A549 treated with ZK216348 at 1 μM for 4 hours (cell line): Measurements from ENCODE around the gene PIAS2. TPM values are rescaled to one million over a fixed set of nuclear protein-coding genes. Genes with fewer than 3 reads are reported as not detected.

Experiments used
- total RNA-seq: library from RNA; stranded (reverse); fragments of 200-300 nt; extraction: Qiagen RNA extraction; gene quantifications from 5 replicates; pipeline ENCODE4 v1.2.3, GENCODE V29; 2022; ENCODE audit warnings: low read depth

Gene PIAS2, protein sequence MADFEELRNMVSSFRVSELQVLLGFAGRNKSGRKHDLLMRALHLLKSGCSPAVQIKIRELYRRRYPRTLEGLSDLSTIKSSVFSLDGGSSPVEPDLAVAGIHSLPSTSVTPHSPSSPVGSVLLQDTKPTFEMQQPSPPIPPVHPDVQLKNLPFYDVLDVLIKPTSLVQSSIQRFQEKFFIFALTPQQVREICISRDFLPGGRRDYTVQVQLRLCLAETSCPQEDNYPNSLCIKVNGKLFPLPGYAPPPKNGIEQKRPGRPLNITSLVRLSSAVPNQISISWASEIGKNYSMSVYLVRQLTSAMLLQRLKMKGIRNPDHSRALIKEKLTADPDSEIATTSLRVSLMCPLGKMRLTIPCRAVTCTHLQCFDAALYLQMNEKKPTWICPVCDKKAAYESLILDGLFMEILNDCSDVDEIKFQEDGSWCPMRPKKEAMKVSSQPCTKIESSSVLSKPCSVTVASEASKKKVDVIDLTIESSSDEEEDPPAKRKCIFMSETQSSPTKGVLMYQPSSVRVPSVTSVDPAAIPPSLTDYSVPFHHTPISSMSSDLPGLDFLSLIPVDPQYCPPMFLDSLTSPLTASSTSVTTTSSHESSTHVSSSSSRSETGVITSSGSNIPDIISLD
- total RNA-seq: 8.0 to 9.7 TPM (median 9.0 TPM) in 5 replicates

DNA sequence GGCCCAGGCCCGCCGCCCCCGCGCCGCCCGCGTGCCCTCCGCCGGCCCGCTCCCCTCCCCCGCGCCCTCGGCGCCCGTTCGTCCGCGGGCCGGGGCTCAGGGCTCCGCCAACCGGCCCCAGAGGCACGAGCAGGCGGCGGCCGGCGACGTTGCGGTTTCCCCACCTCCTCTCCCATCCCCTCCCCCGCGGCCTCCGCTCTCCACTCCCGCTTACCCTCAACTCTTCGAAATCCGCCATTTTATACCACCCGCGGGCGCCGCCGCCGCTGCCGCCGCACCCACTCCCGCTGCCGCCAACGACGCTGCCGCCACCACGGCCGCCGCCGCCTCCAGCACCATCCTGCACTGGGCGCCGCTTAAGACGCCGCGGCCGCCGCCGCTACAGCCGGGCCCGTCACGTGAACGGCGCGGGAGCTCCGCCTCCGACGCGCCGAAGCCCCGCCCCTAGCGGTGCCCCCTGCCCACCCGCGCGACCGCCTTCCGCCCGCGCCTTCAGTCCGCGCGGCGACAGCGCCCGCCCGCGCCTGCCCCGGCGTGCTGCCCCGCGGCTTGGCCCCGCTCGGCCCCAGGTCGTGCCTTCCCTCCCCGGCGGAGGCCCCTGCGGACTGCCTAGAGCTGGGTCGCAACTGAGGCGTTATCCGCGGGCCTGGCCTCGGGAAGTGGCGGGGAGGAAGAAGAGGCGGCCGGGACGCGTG, at the start of gene PIAS2, which contains the start of gene KATNAL2:
Gene PIAS2, minus strand, starts transcription at position 400 of the 695 bp plus-strand sequence. Its CDS starts 162 bp downstream, at position 238.
Gene KATNAL2, plus strand, starts transcription at position 495 of the 695 bp plus-strand sequence. CDS start 29,271 bp downstream, outside the sequence.

DNA sequence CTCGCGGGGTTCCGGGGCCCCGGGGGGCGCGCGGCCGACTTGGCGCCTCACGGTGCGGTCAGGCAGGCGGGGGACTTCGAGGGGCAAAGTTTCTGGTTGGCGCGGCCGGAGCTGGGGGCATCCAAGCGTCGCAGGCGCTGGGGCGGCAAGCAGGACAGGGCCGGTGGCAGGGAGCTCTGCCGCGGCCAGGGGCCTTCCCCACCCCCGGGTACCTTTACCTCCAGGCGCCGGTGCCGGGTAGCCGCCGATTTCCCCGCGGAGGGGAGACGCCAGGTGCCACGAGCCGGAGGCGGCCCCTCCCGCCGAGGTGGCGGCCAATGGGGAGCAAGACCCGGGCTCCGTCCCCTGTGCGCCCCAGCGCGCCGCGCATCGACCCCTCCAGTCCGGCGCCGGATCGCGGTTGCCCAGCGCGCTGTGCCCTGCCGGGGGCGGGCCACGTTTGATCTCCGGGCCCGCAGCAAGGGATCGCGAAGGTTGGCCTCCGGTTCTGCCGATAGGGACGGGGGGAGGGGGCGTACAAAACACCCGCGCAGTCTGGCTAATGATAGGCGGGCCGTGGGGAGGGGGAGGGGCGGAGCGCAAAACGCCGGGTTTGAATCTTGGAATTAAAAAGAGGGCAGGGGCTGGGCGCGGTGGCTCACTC, 160.6 kb downstream of the PIAS2 start, which contains the start of gene ST8SIA5:
Gene ST8SIA5, minus strand, starts transcription at position 495 of the 643 bp plus-strand sequence. CDS start 545 bp downstream, outside the sequence.

Other genes starting within 250 kb of the PIAS2 start
- 0.18 TPM in 1 of 5 replicates, not detected in the others for gene ST8SIA5, start 160.5 kb downstream of the PIAS2 start, total RNA-seq
- 1.4 to 2.4 TPM (median 1.7 TPM) in 5 replicates for gene KATNAL2, start 95 bp upstream of the PIAS2 start, total RNA-seq
- not detected in 5 replicates for gene ELOA2, start 118.1 kb upstream of the PIAS2 start, total RNA-seq
- gene HDHD2, start 233.0 kb upstream of the PIAS2 start, total RNA-seq: 5.5 to 12.5 TPM (median 9.2 TPM) in 5 replicates